ENCODE data around the gene ZNF236. TPM values are rescaled to one million over a fixed set of nuclear protein-coding genes. Genes with fewer than 3 reads are reported as not detected.

Gene ZNF236
- total RNA-seq, 1 donor from 2014 or later: 9.7 TPM

DNA sequence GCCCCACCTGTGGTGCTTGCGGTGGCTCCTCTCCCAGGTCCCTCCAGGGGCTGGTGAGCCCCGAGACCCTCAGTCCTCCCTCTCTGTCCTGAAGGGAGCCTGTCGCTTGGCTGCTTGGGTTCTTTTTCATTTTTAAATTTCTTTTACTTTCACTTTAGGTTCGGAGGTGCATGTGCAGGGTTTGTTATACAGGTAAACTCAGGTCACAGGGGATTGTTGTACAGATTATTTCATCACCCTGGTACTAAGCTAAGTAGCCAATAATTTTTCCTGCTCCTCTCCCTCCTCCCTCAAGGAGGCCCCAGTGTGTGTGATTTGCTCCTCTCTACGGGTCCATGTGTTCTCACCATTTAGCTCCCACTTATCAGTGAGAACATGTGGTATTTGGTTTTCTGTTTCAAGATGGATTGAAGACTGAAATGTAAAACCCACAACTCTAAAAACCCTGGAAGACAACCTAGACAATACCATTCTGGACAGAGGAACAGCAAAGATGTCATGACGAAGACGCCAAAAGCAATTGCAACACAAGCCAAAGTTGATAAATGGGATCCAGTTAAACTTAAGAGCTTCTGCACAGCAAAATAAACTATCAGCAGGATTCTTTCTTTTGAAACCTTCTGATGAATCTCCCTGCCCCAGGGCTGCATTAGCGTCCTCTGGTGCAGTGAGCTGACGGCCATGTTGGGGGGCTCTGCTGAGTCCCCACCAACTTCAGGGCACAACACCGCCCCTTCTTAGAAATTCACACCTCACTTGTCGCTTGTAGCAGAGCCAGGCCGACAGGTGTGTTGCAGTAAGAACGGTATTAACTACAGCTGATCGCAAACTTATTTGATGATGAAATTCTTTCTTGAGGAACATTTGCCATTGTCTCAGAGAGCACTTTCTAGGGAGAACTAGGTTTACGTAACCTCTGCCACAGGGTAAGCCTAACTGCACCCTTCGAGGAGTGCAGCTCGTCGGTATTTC lies 135.3 kb downstream of the ZNF236 start:
- no peak for DNase-seq (ENCODE audit: low spot score in 2 of 2)
- intact Hi-C loops (cut with DNase I): no loop called here
- Histone ChIP-seq H3K27ac (no peak overlapping the region), H3K9me3 (no peaks in the 10 kb centered on the region), H3K27me3 (no peaks in the 10 kb centered on the region), H3K4me1 (peaks cover 0 to 4% of the 10 kb centered on the region in 2 donors), H3K36me3 (peaks cover 23 to 52% of the 10 kb centered on the region in 2 donors), H3K4me3 (no peak overlapping the region)
- TF ChIP-seq, protein P1, sequence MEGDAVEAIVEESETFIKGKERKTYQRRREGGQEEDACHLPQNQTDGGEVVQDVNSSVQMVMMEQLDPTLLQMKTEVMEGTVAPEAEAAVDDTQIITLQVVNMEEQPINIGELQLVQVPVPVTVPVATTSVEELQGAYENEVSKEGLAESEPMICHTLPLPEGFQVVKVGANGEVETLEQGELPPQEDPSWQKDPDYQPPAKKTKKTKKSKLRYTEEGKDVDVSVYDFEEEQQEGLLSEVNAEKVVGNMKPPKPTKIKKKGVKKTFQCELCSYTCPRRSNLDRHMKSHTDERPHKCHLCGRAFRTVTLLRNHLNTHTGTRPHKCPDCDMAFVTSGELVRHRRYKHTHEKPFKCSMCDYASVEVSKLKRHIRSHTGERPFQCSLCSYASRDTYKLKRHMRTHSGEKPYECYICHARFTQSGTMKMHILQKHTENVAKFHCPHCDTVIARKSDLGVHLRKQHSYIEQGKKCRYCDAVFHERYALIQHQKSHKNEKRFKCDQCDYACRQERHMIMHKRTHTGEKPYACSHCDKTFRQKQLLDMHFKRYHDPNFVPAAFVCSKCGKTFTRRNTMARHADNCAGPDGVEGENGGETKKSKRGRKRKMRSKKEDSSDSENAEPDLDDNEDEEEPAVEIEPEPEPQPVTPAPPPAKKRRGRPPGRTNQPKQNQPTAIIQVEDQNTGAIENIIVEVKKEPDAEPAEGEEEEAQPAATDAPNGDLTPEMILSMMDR (IDR thresholded peaks at IDR 0.05): no peak

- Histone ChIP-seq H3K27ac (no peak overlapping the region), H3K36me3 (peaks cover 23 to 52% of the 10 kb centered on the region in 2 donors), H3K4me1 (peaks cover 0 to under 1% of the 10 kb centered on the region in 2 donors), H3K9me3 (no peaks in the 10 kb centered on the region), H3K27me3 (no peaks in the 10 kb centered on the region), H3K4me3 (no peak overlapping the region)
- intact Hi-C loops (cut with DNase I): no loop called here
- DNase-seq (ENCODE audit: low spot score in 2 of 2): no peak
- TF ChIP-seq, protein P1 (IDR thresholded peaks at IDR 0.05): no peak
Observed at GRCh38 chr18:76958692-76959341, 136.5 kb downstream of the ZNF236 start.

GRCh38 chr18:76959605-76960004 lies 137.2 kb downstream of the ZNF236 start:
- Histone ChIP-seq H3K27me3 (no peaks in the 10 kb centered on the region), H3K36me3 (peaks cover 23 to 52% of the 10 kb centered on the region in 2 donors), H3K27ac (no peak overlapping the region), H3K9me3 (no peaks in the 10 kb centered on the region), H3K4me3 (no peak overlapping the region), H3K4me1 (no peaks in the 10 kb centered on the region)
- DNase-seq (ENCODE audit: low spot score in 2 of 2): peak in 1 of 2 donors; percentile 50
- intact Hi-C loops (cut with DNase I): no loop called here
- TF ChIP-seq, protein P1 (IDR thresholded peaks at IDR 0.05): no peak

DNA sequence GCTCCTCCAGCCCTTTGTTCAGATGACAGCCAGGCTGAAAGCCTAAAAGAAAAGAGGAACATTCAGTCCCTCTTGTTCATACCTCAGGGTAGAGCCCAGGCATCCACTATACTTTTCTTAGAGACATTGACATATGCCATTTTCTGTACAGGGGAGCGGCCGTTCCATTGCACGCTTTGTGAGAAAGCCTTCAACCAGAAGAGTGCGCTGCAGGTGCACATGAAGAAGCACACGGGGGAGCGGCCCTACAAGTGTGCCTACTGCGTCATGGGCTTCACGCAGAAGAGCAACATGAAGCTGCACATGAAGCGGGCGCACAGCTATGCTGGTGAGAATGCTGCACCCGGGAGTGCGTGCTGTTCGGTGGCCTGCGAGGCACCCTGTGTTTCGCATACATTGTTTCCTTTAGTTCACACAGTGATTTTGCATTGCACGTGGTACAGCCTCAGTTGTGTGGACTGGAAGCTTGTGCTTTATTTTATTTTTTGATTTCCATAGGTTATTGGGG lies 138.2 kb downstream of the ZNF236 start:
- DNase-seq (ENCODE audit: low spot score in 2 of 2): peak in 1 of 2 donors; percentile 41
- intact Hi-C loops (cut with DNase I): no loop called here
- Histone ChIP-seq H3K4me1 (no peaks in the 10 kb centered on the region), H3K36me3 (peaks cover 23 to 57% of the 10 kb centered on the region in 2 donors), H3K4me3 (no peak overlapping the region), H3K9me3 (no peaks in the 10 kb centered on the region), H3K27ac (no peak overlapping the region), H3K27me3 (no peaks in the 10 kb centered on the region)
- TF ChIP-seq, protein P1 (IDR thresholded peaks at IDR 0.05): no peak

- Histone ChIP-seq H3K9me3 (no peaks in the 10 kb centered on the region), H3K27me3 (no peaks in the 10 kb centered on the region), H3K4me1 (no peaks in the 10 kb centered on the region), H3K4me3 (no peak overlapping the region), H3K27ac (no peak overlapping the region), H3K36me3 (peaks cover 17 to 47% of the 10 kb centered on the region in 2 donors)
- no peak for DNase-seq (ENCODE audit: low spot score in 2 of 2)
- TF ChIP-seq, protein P1 (IDR thresholded peaks at IDR 0.05): no peak
- intact Hi-C loops (cut with DNase I): no loop called here
Observed at GRCh38 chr18:76962851-76963250, 140.5 kb downstream of the ZNF236 start.

Data from ascending aorta (tissue), 2 donors.